HG02571 (cell line): ENCODE results near the gene FERD3L.

ENCODE experiments used
- ATAC-seq: cut with Tn5 transposase; IDR thresholded peaks from one replicate; pipeline ENCODE4 v1.9.1; 2021; ENCODE audit warnings: mild to moderate bottlenecking, moderate library complexity; ENCODE audit not compliant: unreplicated experiment

Gene FERD3L

GRCh38 chr7:19101472-19101871 is 43.7 kb downstream of the FERD3L start:
- no peak for ATAC-seq

GRCh38 chr7:19099924-19100323 is 45.3 kb downstream of the FERD3L start:
- ATAC-seq = no peak

GRCh38 chr7:19099194-19099593 is 46.0 kb downstream of the FERD3L start:
- ATAC-seq = no peak

GRCh38 chr7:19098510-19098909 is 46.7 kb downstream of the FERD3L start:
- ATAC-seq = no peak

DNA sequence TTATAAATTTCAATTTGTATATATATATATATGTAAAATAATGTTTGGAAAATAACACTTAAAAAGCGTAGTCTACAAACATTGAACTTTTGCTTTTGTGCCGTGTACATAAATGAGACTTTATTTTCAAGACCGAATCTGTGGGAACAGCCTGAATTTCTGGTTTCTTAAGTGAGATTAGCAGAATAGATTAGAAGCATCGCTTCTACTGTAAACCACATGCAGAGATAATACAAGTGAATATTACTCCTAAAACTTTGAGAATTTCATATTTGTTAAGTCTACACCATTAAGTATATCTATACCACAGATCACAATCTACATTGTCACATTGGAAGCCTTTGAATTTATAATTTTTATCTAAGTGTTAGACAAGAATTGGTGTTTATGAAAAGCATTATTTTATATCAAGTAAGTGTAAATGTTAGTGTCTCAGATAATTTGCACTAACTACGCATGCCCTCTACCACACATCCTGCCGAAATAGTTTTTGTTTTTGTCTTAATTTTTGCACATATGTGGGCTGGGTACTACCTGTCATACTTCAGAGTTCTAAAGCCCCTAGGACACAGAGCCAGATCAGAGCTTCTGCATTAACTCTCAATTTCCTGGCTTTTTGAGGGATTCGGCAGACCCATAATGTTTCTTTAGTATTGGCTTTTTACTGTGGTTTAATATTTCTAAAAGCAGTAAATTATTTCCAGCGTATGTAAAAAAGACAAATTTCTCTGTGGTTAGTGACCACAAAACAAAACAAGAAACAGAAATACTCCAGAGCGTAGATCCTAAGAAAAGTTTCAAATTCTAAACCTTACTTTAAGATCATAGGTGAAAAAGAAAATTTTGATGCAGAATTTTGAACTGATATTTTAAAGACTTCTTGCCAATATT is 47.8 kb downstream of the FERD3L start:
- ATAC-seq = no peak

DNA sequence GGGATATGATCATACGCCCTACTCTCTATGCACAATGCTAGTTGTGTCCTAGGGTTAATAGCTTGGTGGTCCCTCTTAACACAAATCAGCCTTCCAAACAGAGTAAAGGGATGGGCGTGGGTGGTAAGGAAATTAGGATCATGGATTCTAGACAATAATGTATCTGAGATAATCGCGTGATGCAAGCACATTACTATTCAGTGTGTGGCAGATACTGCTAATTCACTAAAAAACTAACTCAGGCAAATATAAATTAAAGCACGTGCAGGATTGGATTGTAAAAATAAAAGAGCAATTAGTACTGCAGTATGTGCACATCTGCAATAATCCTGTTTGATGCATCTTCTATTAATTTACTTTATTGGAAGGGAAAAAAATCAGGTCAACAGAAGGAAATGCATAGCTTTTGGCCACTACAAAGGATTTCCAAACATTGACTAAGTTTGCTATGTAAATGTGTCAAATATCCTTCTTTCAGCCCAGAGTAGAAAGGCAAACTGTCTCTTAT is 49.8 kb downstream of the FERD3L start:
- ATAC-seq = no peak
